Lung (tissue), 12 donors: ENCODE data around the gene SET. TPM values are rescaled to one million over a fixed set of nuclear protein-coding genes. Genes with fewer than 3 reads are reported as not detected.

Experiments used
- ATAC-seq: fragments of 200-7000 bp; cut with Tn5 transposase; one replicate; pipeline ENCODE4 v1.9.1; 2020; ENCODE audit warnings: moderate number of reproducible peaks; ENCODE audit not compliant: insufficient read depth, low FRiP score
- DNase-seq, 3 donors: peaks; one replicate each; pipeline ENCODE4 v3.0.0-alpha.2; 2013 to 2017
- H3K27ac ChIP-seq, 2 donors: one replicate each; pipeline ENCODE4 v1.5.1; 2013; ENCODE audit warnings: mild to moderate bottlenecking in 2 of 2, moderate library complexity in 2 of 2, control low read depth in 1 of 2, inconsistent platforms in 1 of 2, low read depth in 1 of 2, low read length in 1 of 2
- H3K27me3 ChIP-seq, 3 donors: one replicate each; pipeline ENCODE4 v1.5.1; 2013; ENCODE audit warnings: low read length in 2 of 3; ENCODE audit not compliant: control insufficient read depth in 3 of 3, insufficient read depth in 3 of 3
- H3K36me3 ChIP-seq, 4 donors: one replicate each; pipeline ENCODE4 v1.5.1; 2013; ENCODE audit warnings: low read length in 4 of 4, mild to moderate bottlenecking in 1 of 4, moderate library complexity in 1 of 4; ENCODE audit not compliant: control insufficient read depth in 4 of 4, insufficient read depth in 4 of 4
- H3K4me1 ChIP-seq, 5 donors: one replicate each; pipeline ENCODE4 v1.5.1; 2013; ENCODE audit warnings: low read length in 5 of 5, mild to moderate bottlenecking in 2 of 5, moderate library complexity in 1 of 5; ENCODE audit not compliant: control insufficient read depth in 5 of 5, insufficient read depth in 5 of 5
- H3K4me3 ChIP-seq: one replicate; pipeline ENCODE4 v1.5.1; 2013; ENCODE audit warnings: mild to moderate bottlenecking, control low read depth, moderate library complexity
- H3K9ac ChIP-seq, 2 donors: one replicate each; pipeline ENCODE4 v1.5.1; 2013; ENCODE audit warnings: low read length in 2 of 2, control low read depth in 1 of 2; ENCODE audit not compliant: insufficient read depth in 1 of 2
- H3K9me3 ChIP-seq, 4 donors: one replicate each; pipeline ENCODE4 v1.5.1; 2013; ENCODE audit warnings: low read length in 3 of 4, mild to moderate bottlenecking in 1 of 4, moderate library complexity in 1 of 4; ENCODE audit not compliant: control insufficient read depth in 4 of 4, insufficient read depth in 3 of 4
- CTCF ChIP-seq: IDR thresholded peaks from 2 replicates; pipeline ENCODE4 v1.5.1; 2012; ENCODE audit warnings: mild to moderate bottlenecking; ENCODE audit errors: control extremely low read depth, extremely low read depth
- WGBS, 2 donors: extraction: QIAGEN DNeasy Blood & Tissue Kit; methylation state at CpG; one replicate each; pipeline ENCODE4 v1.1.7; 2013; 5-methylcytosine and 5-hydroxymethylcytosine counted together
- polyA plus RNA-seq, 2 donors: library from polyadenylated mRNA; stranded (reverse); fragments of 200-250 nt; gene quantifications; one replicate each; pipeline ENCODE4 v1.2.1, GENCODE V29; 2013
- total RNA-seq, 2 donors: library from RNA; depleted of rRNA in 1 of 2; stranded (reverse); fragments of >200 nt in 1 of 2; gene quantifications; one replicate each; pipeline ENCODE4 v1.2.1, GENCODE V29; 2014 to 2021
- donor health status: control.
- donor health status: control.
- donor health status: Bipolar disorder and iron deficiency.
- donor health status: healthy.
- donor health status: DM: yes; HTN: yes; CAD: no.

Gene SET
- total and polyA plus RNA-seq, 4 donors: 98.0 to 364 (median 189) TPM

GRCh38 chr9:128702445-128702948 lies 13.5 kb downstream of the SET start, which contains the start of gene PKN3:
TSS of gene PKN3 (plus strand) at chr9:128702503. CDS start at chr9:128702916, 413 bp downstream.
- Histone ChIP-seq H3K9me3 (no peaks in the 10 kb centered on the region), H3K36me3 (peaks cover 0 to 3% (median 0%) of the 10 kb centered on the region in 4 donors), H3K9ac (no peak within 1 kb of the TSS), H3K4me3 (peak within 1 kb of the TSS; percentile 69), H3K4me1 (peaks cover 0 to 5% (median 0%) of the 10 kb centered on the region in 5 donors), H3K27me3 (no peaks in the 10 kb centered on the region), H3K27ac (peak within 1 kb of the TSS; percentile 69 to 84)
- 0 to 1% methylated on average over 62 to 65 of the region's 65 CpGs for WGBS, 2 donors
- ATAC-seq: peak; percentile 88
- DNase-seq: peak; percentile 88 to 91 (median 89)
- peak; percentile 49 for TF ChIP-seq CTCF

GRCh38 chr9:128702949-128703615 lies 14.1 kb downstream of the SET start:
- ATAC-seq: peak; percentile 21
- Histone ChIP-seq H3K4me3 (peak overlapping the region; percentile 69), H3K4me1 (peaks cover 0 to 5% (median 0%) of the 10 kb centered on the region in 5 donors), H3K9me3 (no peaks in the 10 kb centered on the region), H3K27me3 (no peaks in the 10 kb centered on the region), H3K9ac (no peak overlapping the region), H3K36me3 (peaks cover 0 to 3% (median 0%) of the 10 kb centered on the region in 4 donors), H3K27ac (peak overlapping the region; percentile 69 to 84)
- peak; percentile 41 to 51 (median 49) for DNase-seq
- WGBS, 2 donors: 5 to 6% methylated on average over 40 to 55 of the region's 55 CpGs
- TF ChIP-seq CTCF: no peak

GRCh38 chr9:128703616-128704355 lies 14.8 kb downstream of the SET start:
- no peak for DNase-seq
- Histone ChIP-seq H3K4me3 (peak overlapping the region; percentile 69), H3K27me3 (no peaks in the 10 kb centered on the region), H3K27ac (peak overlapping the region; percentile 69 to 84), H3K9ac (no peak overlapping the region), H3K36me3 (peaks cover 0 to 3% (median 0%) of the 10 kb centered on the region in 4 donors), H3K4me1 (peaks cover 0 to 5% (median 0%) of the 10 kb centered on the region in 5 donors), H3K9me3 (no peaks in the 10 kb centered on the region)
- no peak for TF ChIP-seq CTCF
- peak; percentile 4 for ATAC-seq
- 54 to 57% methylated on average over 29 to 31 of the region's 31 CpGs for WGBS, 2 donors
